ENCODE measurements around the gene BANF1.
A peak's percentile ranks its signal among the peaks of the same experiment; 100 is the strongest.
"Not testable (repeated sequence)": the region's sequence is repeated elsewhere in the genome, so short reads cannot be mapped to it uniquely, and the experiment has no call there.

Gene BANF1

GRCh38 chr11:66011785-66012303 is 9.5 kb downstream of the BANF1 start, which contains the start of gene CST6:
CST6 (plus strand) TSS chr11:66012008; CDS start chr11:66012045, 37 bp downstream.
- no peak for DNase-seq

- no peak for DNase-seq
Observed at GRCh38 chr11:66012371-66012945, 10.2 kb downstream of the BANF1 start.

DNA sequence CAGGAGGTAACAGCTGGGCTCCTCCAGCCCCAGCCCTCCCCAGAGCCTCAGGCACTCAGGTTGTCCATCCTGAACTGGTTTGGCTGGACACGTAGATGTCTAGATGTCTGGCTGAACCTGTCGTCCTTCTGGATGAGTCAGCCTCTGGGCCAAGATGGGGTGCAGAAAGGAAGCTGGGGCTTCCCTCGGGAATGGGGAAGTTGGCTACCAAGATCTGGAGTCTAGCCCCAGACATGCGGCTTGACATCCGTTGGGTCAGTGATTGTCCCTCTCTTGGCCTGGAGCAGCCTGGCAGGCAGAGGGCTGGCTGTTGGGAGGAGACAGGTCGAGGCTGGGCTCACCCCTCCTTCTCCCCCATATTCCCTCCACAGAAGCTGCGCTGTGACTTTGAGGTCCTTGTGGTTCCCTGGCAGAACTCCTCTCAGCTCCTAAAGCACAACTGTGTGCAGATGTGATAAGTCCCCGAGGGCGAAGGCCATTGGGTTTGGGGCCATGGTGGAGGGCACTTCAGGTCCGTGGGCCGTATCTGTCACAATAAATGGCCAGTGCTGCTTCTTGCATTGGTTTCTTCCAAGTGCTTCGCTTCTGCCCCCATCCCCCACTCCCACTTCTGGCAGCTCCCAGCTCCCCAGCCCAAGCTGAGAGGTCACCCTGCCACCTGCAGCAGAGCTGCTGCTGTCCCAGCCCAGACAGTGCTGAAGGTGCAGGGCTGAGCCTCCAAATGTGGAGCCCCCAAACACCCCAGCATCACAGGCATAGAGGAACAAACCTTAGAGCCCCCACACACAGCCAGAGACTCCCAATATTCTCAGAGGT is 10.9 kb downstream of the BANF1 start:
- no peak for DNase-seq

- DNase-seq, result no peak
Observed at GRCh38 chr11:66013762-66014100, 11.4 kb downstream of the BANF1 start.

DNA sequence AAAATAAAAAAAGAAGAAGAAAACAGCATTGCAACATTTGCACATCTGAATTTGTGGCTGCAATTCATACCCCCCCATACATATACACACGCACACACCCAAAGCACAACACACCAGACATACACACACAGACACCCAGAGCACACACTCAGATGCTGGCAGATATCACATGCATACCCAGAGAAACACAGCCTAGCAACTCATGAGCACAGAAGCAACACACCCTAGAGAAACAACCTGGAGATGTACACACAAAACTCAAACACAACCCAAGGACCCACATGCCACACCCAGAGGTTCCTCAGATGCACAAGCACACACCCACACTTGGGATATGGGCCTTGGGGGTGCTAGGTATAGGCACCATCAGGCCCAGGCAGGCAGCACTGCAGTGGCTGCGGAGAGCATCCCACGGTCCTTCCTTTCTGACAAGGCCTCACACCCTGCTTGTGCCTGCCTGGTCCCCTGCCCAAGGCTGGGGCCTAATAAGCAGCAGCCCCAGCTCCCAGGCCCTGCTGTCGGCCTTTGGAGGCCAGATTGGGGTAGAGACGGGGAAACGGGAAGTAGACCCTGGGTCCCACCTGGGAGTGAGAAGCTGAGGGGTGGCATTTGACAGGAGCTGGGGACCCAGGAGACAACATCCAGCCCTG is 12.6 kb downstream of the BANF1 start:
- no peak for DNase-seq

DNA sequence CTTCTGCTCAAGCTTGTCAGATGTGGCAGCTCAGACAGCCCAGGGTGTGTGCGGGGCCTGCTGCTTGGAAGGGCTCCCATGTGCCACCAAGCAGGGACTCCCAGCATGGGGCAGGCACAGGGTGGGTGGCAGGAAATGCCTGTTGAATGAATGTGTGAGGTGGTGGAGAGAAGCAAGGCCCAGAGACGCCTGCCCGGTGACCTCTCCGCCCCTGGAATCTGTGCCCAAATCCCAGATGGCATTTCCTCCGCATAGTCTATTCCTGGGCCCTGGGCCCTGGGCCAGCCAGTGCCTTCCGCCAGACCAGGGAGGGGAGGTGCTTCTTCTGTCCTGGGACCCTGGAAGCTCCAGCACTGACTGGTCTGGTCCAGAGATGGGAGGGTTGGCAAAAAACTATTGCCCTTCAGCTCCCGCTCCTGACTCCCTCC is 13.2 kb downstream of the BANF1 start:
- DNase-seq, result no peak

- no peak for DNase-seq
Observed at GRCh38 chr11:66015936-66016792, 13.9 kb downstream of the BANF1 start.

DNA sequence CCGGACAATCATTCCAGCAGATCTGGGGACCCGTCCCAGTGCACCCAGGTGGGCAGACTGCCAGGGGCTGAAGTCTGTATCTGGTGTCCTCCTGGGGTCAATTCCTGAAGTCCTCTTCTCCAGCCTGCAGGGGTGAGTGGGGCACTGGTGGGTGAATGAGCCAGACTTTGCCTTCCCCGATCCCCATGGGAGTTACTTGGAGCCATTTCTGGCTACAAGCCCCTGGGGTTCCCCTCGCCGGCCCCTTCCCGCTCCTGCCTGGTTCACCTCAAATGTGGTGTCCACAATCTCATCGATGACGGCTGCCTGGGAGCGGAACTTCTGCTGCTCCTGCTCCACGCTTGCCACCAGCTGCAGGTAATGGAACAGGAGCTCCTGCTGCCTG is 14.5 kb downstream of the BANF1 start:
- no peak for DNase-seq

GRCh38 chr11:66017321-66017720 is 15.0 kb downstream of the BANF1 start:
- DNase-seq, result no peak

DNA sequence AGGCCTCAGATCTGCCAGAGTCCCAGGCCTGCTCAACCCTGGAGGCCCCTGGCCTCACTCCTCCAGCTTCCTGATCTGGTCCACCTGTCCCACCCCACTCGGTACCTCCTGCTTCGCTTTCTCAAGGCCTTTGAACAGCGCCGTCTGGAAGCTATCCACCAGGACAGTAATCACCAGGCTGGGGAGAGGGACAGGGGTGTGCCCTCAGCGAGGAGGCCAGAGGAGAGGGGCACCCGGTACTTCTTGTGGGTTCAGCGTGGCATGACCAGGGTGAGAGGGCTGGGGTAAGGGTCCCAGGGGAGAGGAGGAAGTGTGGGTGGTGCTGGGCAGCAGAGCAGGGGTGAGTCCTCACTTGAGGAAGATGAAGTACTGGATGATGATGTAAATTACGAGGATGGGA is 17.9 kb downstream of the BANF1 start:
- DNase-seq, result no peak

DNA sequence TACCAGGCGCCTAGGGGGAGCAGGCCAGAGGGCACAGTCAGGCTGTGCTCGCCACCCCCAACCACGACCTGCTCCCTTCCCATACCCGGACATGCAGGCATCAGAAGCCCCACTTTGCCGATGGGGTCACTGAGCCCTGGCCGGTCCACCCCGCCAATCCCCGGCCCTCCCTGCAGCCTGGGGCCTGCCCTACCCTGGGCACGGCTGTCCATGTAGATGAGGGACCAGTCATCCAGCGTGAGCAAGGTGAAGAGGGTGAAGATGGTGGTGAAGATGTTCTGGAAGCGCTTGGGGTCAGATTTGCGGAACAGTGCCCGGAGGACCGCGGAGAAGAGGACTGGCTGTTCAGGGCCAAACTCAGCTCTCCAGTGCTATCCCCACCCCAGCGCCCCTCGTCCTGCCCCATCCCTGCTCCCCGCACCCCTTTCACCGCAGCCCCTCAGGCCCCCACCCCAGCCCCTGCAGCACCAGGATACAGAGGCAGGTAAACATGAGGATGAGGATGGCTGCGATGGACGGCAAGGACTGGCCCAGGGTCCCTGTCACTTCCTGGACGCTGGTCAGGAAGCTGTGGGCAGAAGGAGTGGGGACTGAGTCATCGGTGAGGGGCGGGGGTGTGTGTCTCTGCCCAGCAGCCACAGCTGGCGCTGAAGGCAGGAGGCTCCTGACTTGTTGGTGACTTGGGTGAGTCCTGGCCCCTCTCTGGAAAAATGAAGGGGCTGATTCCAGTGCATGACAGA is 18.5 kb downstream of the BANF1 start:
- no peak for DNase-seq

- DNase-seq, result peak; percentile 83
Observed at GRCh38 chr11:66022401-66023185, 20.3 kb downstream of the BANF1 start.

DNA sequence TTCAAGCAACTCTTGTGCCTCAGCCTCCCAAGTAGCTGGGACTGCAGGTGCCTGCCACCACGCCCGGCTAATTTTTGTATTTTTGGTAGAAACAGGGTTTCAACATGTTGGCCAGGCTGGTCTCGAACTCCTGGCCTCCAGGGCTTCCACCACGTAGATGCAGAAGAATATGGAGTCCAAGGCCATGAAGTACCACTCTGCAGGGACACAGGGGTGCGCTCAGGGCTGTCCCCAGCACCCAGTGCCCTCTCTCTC is 20.8 kb downstream of the BANF1 start:
- not testable (repeated sequence) for DNase-seq

DNA sequence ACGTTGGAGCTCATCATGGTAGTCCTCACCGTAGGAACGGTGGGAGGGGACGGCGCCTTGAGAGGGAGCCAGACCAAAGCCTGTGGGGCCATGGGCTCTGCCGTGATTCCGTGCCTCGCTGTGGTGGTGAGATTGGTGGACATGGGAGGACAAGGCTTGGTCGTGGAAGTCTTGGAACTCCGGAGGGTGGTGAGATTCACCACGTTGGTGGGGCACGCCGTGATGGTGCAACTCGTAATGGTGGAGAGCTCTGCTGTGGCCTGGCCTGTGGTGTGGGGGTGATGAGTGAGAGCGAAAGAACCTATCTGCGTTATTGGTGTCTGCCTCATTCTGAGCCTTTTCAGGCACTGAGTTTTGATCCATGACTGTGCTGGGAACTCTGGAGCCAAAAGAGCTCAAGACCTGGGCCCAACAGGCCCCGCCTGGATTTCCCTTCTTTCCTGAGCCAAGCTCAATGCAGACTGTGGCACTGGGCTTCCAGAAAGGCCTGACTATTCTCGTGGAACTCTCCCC is 23.8 kb downstream of the BANF1 start, which contains the start of gene CATSPER1:
TSS of gene CATSPER1 (minus strand) at position 463 of the 513 bp plus-strand sequence. CDS start at position 363, 100 bp downstream.
- DNase-seq, result no peak

DNA sequence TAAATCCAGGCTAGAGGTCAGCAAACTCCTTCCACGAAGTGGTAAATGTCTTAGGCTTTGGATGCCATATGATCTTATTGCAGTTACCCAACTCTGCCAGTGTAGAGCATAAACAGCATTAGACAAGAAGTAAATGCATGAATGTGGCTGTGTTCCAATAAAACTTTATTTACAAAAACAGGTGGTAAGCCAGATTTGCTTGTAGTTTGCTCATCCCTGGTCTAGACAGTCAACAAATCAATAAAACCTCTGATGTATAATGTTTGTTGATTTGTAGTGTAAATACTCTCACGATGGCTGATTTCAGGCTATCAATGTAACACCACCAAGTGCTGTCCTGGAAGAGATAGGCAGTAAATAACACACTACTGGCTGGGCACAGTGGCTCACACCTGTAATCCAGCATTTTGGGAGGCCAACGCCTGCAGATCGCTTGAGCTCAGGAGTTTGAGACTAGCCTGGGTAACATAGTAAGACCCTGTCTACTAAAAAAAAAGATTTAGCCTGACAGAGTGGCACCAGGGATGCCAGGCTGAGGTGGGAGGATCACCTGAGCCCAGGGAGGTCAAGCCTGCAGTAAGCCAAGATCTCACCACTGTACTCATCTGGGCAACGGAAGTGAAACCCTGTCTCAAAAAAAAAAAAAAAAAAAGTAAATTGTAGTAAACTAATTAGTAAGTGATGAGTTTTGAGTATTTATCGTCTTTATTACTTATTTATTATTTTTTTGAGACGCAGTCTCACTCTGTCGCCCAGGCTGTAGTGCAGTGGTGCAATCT is 30.8 kb downstream of the BANF1 start:
- no peak for DNase-seq

- no peak for DNase-seq
Observed at GRCh38 chr11:66035653-66036333, 33.5 kb downstream of the BANF1 start.

- no peak for DNase-seq
Observed at GRCh38 chr11:66036334-66036710, 34.0 kb downstream of the BANF1 start.

DNA sequence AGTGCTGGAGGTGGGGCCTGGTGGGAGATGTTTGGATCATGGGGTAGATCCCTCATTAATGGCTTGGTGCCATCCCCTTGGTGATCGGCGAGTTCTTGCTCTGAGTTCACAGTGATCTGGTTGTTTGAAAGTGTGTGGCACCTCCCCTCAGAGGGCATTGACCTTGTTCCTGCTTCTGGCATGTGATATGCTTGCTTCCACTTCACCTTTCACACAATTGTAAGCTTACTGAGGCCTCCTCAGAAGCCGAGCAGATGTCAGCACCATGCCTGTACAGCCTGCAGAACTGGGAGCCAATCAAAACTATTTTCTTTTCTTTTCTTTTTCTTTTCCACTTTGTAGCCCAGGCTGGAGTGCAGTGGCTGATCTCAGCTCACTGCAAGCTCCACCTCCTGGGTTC is 35.0 kb downstream of the BANF1 start:
- no peak for DNase-seq

DNA sequence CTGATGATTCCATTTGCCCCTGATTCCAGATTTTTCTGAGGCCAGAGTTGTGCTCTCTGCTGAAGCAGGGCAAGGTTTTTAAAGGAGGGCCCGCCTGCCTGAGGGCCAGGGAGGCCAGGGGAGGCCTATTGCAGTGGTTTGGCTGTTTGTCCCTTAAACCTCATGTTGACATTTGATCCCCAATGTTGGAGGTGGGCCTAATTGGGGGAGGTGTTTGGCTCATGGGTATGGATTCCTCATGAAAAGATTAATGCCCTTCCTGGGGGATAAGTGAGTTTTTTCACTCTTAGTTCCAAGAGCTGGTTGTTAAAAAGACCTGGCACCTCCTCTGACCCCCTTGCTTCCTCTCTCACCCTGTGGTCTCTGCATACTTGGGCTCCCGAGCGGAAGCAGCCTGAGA is 37.5 kb downstream of the BANF1 start:
- no peak for DNase-seq
